Mammary epithelial cell (primary cell): ENCODE data around the gene KIF9.

Source experiments
- EZH2 ChIP-seq: IDR thresholded peaks from 2 replicates; pipeline ENCODE4 v1.6.1; 2012; ENCODE audit warnings: low read length, inconsistent platforms, borderline replicate concordance
- TF ChIP-seq, protein P1 (sequence below), 2 donors: IDR thresholded peaks in 1 of 2; conservative IDR thresholded peaks in 1 of 2; 2 replicates each; pipeline ENCODE4 v1.5.1; 2011 to 2012; ENCODE audit warnings: inconsistent platforms in 2 of 2, low read length in 2 of 2, mild to moderate bottlenecking in 2 of 2, control low read depth in 1 of 2, low read depth in 1 of 2; ENCODE audit not compliant: insufficient read depth in 1 of 2; ENCODE audit errors: extremely low read depth in 1 of 2

DNA sequence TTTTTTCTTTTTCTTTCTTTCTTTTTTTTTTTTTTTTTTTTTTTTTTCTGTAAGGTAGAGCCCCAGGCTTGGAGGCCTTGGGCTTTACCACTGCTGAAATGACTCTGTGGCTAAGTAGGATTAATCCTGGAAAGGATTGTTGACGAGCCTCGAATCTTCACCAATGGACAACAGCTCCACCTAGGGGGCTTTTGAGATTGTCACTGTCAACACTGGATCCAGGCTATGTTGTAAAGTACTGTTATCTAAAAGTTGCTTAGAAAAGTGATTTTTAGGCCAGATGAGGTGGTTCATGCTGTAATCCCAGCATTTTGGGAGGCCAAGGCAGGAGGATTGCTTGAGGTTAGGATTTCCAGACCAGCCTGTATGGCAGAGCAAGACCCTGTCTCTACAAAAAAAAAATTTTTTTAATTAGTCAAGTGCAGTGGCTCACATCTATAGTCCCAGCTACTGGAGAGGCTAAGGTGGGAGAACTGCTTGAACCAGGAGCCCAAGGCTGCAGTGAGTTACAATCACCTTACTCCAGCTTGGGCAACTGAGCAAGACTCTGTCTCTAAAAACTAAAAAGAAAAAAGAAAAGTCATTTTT is 41.8 kb upstream of the KIF9 start:
- TF ChIP-seq, protein P1, sequence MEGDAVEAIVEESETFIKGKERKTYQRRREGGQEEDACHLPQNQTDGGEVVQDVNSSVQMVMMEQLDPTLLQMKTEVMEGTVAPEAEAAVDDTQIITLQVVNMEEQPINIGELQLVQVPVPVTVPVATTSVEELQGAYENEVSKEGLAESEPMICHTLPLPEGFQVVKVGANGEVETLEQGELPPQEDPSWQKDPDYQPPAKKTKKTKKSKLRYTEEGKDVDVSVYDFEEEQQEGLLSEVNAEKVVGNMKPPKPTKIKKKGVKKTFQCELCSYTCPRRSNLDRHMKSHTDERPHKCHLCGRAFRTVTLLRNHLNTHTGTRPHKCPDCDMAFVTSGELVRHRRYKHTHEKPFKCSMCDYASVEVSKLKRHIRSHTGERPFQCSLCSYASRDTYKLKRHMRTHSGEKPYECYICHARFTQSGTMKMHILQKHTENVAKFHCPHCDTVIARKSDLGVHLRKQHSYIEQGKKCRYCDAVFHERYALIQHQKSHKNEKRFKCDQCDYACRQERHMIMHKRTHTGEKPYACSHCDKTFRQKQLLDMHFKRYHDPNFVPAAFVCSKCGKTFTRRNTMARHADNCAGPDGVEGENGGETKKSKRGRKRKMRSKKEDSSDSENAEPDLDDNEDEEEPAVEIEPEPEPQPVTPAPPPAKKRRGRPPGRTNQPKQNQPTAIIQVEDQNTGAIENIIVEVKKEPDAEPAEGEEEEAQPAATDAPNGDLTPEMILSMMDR (conservative IDR thresholded peaks at IDR 0.05 in 1 of 2, IDR thresholded peaks at IDR 0.05 in 1 of 2; ENCODE audit: extremely low read depth in 1 of 2, insufficient read depth in 1 of 2, low read depth in 1 of 2, low read length in 2 of 2) = peak; percentile 79 to 84
- no peak for TF ChIP-seq EZH2
